ENCODE data around the gene TMEM43. TPM values are rescaled to one million over a fixed set of nuclear protein-coding genes. Genes with fewer than 3 reads are reported as not detected.

Gene TMEM43
- total RNA-seq, 3 donors from 2014 or later: 23.1 to 50.4 (median 31.3) TPM

DNA sequence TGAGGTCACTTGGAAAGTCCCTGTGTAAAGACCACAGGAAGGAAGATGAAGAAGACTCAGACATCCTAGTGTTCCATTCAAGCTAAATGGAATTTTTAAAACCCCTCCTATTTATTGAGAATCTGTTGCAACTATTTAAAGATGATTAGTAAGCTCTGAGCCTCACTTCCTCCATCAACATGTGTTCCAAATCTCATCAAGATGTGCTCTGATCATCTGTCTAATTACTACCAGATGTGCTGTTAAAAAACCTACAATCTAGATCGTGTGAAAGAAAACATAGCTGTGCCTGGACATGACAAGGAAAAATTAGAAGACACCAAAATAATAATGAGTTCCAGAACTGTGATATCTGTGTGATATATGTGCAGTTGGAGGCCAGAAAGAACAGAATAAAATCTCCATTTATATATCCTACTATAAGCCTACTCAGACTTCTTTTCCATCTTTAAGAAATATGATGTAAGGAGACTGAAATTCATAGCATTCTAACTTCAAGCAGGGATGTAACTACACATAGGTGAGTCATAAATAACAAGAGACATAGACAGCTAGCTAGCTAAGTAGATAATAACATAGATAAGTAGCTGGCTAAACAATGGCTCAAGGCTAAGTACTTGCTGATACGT, 45.8 kb downstream of the TMEM43 start:
- intact Hi-C loops (cut with DNase I, micrococcal nuclease): no loop called here
- ATAC-seq (no peak), DNase-seq (no peak)
- TF ChIP-seq, protein P1, sequence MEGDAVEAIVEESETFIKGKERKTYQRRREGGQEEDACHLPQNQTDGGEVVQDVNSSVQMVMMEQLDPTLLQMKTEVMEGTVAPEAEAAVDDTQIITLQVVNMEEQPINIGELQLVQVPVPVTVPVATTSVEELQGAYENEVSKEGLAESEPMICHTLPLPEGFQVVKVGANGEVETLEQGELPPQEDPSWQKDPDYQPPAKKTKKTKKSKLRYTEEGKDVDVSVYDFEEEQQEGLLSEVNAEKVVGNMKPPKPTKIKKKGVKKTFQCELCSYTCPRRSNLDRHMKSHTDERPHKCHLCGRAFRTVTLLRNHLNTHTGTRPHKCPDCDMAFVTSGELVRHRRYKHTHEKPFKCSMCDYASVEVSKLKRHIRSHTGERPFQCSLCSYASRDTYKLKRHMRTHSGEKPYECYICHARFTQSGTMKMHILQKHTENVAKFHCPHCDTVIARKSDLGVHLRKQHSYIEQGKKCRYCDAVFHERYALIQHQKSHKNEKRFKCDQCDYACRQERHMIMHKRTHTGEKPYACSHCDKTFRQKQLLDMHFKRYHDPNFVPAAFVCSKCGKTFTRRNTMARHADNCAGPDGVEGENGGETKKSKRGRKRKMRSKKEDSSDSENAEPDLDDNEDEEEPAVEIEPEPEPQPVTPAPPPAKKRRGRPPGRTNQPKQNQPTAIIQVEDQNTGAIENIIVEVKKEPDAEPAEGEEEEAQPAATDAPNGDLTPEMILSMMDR (IDR thresholded peaks at IDR 0.05): no peak
- Histone ChIP-seq H3K4me1 (ENCODE audit: low read depth) (peaks cover 2% of the 10 kb centered on the region), H3K9me3 (no peaks in the 10 kb centered on the region), H3K4me3 (no peak overlapping the region), H3K36me3 (ENCODE audit: low read depth) (peaks cover 7% of the 10 kb centered on the region)

DNA sequence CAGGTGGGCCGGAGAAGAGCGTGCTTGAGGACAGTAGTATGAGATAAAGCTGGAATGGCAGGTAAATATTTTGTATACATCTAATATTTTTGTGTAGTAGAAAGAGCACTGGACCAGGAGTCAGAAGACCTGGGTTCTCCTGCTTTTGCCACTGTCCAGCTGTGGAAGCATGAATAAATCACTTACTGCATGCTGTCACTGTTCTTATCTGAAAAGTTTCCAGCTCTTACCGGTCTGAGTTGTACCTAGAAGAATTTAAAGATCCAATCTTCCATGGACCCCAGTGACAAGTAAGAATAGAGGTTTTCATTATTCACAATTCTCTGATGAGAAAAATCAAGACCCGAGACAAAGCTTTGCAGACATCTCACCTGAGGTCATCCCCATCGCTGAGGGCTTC, 47.6 kb downstream of the TMEM43 start:
- no peaks in the 10 kb centered on the region for H3K9me3 ChIP-seq
- ATAC-seq (no peak), DNase-seq (no peak)
- no peak overlapping the region for H3K4me3 ChIP-seq
- peaks cover 6% of the 10 kb centered on the region for H3K4me1 ChIP-seq (ENCODE audit: low read depth)
- intact Hi-C loops (cut with DNase I, micrococcal nuclease): no loop called here
- TF ChIP-seq, protein P1 (IDR thresholded peaks at IDR 0.05): no peak
- peaks cover under 1% of the 10 kb centered on the region for H3K36me3 ChIP-seq (ENCODE audit: low read depth)

DNA sequence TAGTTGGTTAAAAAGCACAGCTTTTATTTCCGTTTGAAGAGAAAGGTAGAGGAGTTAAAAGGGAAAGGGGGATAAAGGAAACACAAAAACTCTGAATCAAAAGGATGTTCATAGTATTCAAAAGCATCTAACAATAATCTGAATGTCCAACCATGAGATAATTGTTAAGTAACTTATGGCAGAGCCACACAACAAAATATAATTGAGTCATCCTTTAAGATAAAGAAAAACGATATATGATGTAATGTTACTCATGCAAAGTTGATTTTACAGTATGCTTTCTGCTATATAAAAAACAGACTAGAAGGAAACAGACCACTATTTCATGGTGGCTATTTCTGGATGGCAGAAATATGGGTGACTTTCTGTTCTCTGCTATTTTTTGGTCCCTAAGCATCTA, 49.6 kb downstream of the TMEM43 start:
- no peaks in the 10 kb centered on the region for H3K36me3 ChIP-seq (ENCODE audit: low read depth)
- no peaks in the 10 kb centered on the region for H3K9me3 ChIP-seq
- ATAC-seq (no peak), DNase-seq (no peak)
- TF ChIP-seq, protein P1 (IDR thresholded peaks at IDR 0.05): no peak
- H3K4me3 ChIP-seq: no peak overlapping the region
- peaks cover 10% of the 10 kb centered on the region for H3K4me1 ChIP-seq (ENCODE audit: low read depth)
- intact Hi-C loops (cut with DNase I, micrococcal nuclease): no loop called here

DNA sequence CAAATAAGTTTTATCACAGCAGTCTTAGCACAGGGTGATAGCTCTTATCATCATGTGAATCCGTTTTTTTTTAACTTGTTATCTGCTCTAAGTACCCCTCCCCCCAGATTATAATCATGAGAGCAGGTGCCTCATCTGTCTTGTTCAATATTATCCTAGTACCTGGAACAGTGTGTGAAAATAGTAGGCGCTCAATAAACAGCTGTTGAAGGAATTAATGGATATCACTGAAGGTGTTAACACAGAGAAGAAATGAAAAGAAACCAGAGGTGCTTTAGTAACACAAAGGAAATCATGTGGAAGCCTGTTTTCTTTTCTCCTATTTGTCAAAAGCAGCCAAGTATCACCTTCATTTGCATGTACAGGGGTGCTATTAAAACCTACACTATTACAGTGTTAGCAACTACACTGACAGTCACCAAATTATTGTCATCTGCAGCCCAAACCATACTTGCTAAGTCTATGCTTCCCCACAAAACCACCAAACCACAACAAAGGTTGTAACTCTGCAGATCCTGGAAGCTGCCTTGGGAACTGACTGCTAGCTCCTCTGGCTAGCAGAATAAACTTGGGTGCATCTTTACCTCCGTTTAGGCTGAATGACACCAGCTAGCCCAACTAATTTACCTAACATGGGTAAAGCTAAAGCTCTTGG, 50.7 kb downstream of the TMEM43 start:
- Histone ChIP-seq H3K9me3 (no peaks in the 10 kb centered on the region), H3K36me3 (ENCODE audit: low read depth) (no peaks in the 10 kb centered on the region), H3K4me1 (ENCODE audit: low read depth) (peaks cover 10% of the 10 kb centered on the region), H3K4me3 (no peak overlapping the region)
- TF ChIP-seq, protein P1 (IDR thresholded peaks at IDR 0.05): no peak
- ATAC-seq (no peak), DNase-seq (peak in 1 of 3 donors; percentile 19)
- intact Hi-C loops (cut with DNase I, micrococcal nuclease): no loop called here

DNA sequence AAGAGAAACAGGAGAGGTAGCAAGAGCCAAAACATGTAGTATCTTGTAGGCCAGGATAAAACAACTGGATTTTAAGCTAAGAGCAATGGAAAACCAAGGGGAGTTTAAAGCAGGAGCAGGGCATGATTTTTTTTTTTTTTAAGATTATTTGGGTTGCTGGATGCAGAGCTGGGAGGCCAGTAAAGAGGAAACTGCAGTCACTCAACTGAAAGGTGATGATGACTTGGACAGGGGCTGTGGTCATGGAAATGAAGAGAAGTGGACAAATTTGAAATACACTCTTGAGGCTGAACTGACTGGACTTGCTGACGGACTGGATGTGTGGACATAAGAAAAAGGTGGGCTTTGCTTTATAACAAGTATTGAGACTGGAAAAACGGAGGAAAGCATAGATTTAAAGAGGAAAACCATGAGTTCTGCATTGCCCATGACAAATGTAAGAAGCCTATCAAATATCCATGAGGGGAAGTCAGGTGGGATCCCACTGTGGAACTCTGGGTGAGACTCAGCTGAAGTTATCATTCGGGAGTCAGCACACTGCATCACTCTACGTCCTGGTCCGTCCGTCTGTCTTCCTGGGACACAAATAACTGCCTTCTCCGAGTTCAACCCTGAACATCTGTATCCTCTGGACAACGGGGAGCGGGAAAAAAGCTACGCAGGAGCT, 52.9 kb downstream of the TMEM43 start:
- peak; percentile 51 for ATAC-seq
- H3K4me1 ChIP-seq (ENCODE audit: low read depth): peaks cover 10% of the 10 kb centered on the region
- intact Hi-C loops (cut with DNase I, micrococcal nuclease): no loop called here

More for the DNA sequence above, 52.9 kb downstream of the TMEM43 start:
- TF ChIP-seq, protein P1 (IDR thresholded peaks at IDR 0.05): no peak
- peak overlapping the region; percentile 77 for H3K4me3 ChIP-seq
- DNase-seq: no peak
- H3K36me3 ChIP-seq (ENCODE audit: low read depth): no peaks in the 10 kb centered on the region
- H3K9me3 ChIP-seq: no peaks in the 10 kb centered on the region

All from mucosa of descending colon (tissue), 3 donors.